B cell (primary cell): Measurements from ENCODE around the gene NCAN.

Experiments used
- EZH2 ChIP-seq: IDR thresholded peaks from 2 replicates; pipeline ENCODE4 v1.6.1; 2012; ENCODE audit warnings: borderline replicate concordance, low read depth, mild to moderate bottlenecking, moderate library complexity, low read length; ENCODE audit not compliant: insufficient read depth, poor library complexity, severe bottlenecking
- TF ChIP-seq, protein P1 (sequence below): fragments of 200-600 bp; IDR thresholded peaks from one replicate; pipeline ENCODE4 v1.8.0; 2022; ENCODE audit warnings: antibody characterized with exemption, mild to moderate bottlenecking

DNA sequence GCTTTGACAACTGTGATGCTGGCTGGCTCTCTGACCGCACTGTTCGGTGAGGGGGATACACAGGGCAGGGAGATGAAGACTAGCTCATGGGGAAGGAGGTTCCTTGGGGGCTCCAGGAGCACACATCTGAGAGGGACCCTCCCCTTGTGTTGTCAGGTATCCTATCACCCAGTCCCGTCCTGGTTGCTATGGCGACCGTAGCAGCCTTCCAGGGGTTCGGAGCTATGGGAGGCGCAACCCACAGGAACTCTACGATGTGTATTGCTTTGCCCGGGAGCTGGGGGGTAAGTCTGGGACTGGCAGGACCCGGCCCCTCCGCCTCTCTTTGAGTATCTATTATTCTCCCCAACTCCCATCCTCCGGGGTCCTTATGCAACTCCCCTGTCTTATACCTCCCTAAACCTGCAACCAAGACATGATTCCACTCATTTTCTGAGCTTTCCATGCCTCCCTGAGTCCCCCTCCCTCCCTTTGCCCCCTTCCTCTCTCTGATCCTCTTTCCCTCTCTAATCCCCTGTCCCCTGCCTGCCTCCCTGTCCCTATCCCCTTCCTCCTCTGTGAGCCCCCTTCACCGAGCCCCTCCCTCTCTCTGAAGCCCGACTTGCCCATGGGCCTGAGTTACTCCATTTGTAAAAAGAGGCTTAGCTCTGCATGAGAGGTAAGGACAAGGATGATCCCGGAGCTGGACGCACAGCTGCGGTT lies 12.5 kb downstream of the NCAN start:
- TF ChIP-seq, protein P1, sequence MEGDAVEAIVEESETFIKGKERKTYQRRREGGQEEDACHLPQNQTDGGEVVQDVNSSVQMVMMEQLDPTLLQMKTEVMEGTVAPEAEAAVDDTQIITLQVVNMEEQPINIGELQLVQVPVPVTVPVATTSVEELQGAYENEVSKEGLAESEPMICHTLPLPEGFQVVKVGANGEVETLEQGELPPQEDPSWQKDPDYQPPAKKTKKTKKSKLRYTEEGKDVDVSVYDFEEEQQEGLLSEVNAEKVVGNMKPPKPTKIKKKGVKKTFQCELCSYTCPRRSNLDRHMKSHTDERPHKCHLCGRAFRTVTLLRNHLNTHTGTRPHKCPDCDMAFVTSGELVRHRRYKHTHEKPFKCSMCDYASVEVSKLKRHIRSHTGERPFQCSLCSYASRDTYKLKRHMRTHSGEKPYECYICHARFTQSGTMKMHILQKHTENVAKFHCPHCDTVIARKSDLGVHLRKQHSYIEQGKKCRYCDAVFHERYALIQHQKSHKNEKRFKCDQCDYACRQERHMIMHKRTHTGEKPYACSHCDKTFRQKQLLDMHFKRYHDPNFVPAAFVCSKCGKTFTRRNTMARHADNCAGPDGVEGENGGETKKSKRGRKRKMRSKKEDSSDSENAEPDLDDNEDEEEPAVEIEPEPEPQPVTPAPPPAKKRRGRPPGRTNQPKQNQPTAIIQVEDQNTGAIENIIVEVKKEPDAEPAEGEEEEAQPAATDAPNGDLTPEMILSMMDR: no peak
- TF ChIP-seq EZH2: no peak
